SK-N-SH (cell line): Measurements from ENCODE around the gene ZMYND15. TPM values are rescaled to one million over a fixed set of nuclear protein-coding genes. Genes with fewer than 3 reads are reported as not detected.
A peak's percentile ranks its signal among the peaks of the same experiment; 100 is the strongest.

Experiments used
- CTCF ChIA-PET: fragments of 300-600, 350-600 bp; formaldehyde crosslinking; extraction: SDS; loops from one replicate; lab custom pipeline; 2021; lab: Yijun Ruan, JAX
- POLR2A ChIA-PET: fragments of 350-600 bp; sonication (Branson Sonifier 250); formaldehyde crosslinking; extraction: SDS; loops from one replicate; lab custom pipeline; 2020; ENCODE audit warnings: antibody characterized with exemption, inconsistent platforms; lab: Yijun Ruan, JAX
- DNase-seq: peaks from one replicate; pipeline ENCODE4 v3.0.0; 2012
- H2AFZ ChIP-seq: fragments of 200-600 bp; sonication (generic); 2 replicates; pipeline ENCODE4 v1.8.1; 2016; ENCODE audit warnings: antibody characterized with exemption, mild to moderate bottlenecking, low read depth
- H3F3A ChIP-seq: fragments of 200-600 bp; sonication (generic); replicated peaks from 2 replicates; pipeline ENCODE3; 2016; ENCODE audit warnings: antibody characterized with exemption, mild to moderate bottlenecking; ENCODE audit not compliant: insufficient read depth
- H3K27ac ChIP-seq, 2 experiments: fragments of 200-500 bp in 1 of 2; fragments of 200-600 bp in 1 of 2; sonication (Bioruptor generic) in 1 of 2; sonication (generic), shearing (Covaris generic) in 1 of 2; 2 replicates each; pipeline versions ENCODE4 v1.5.1 to v1.6.1; 2014 to 2016; ENCODE audit warnings: low read depth in 2 of 2, inconsistent platforms in 1 of 2, low read length in 1 of 2, mild to moderate bottlenecking in 1 of 2, mixed read lengths in 1 of 2
- H3K27me3 ChIP-seq: fragments of 200-600 bp; sonication (generic), shearing (Covaris generic); 2 replicates; pipeline ENCODE4 v1.6.1; 2016; ENCODE audit warnings: mixed run types; ENCODE audit not compliant: insufficient read depth
- H3K36me3 ChIP-seq, 2 experiments: fragments of 200-500 bp in 1 of 2; fragments of 200-600 bp in 1 of 2; sonication (Bioruptor generic) in 1 of 2; sonication (generic) in 1 of 2; replicated peaks in 1 of 2; 2 replicates each; pipeline versions ENCODE3 to v1.5.1; 2014 to 2016; ENCODE audit warnings: low read length in 1 of 2, mild to moderate bottlenecking in 1 of 2; ENCODE audit not compliant: insufficient read depth in 2 of 2, control insufficient read depth in 1 of 2
- H3K4me1 ChIP-seq, 2 experiments: fragments of 200-500 bp in 1 of 2; fragments of 200-600 bp in 1 of 2; sonication (Bioruptor generic) in 1 of 2; sonication (generic), shearing (Covaris generic) in 1 of 2; 2 replicates each; pipeline versions ENCODE4 v1.5.1 to v1.6.1; 2014 to 2016; ENCODE audit warnings: low read depth in 1 of 2, low read length in 1 of 2, mixed run types in 1 of 2; ENCODE audit not compliant: insufficient read depth in 2 of 2, control insufficient read depth in 1 of 2
- H3K4me2 ChIP-seq: fragments of 200-600 bp; sonication (generic), shearing (Covaris generic); 2 replicates; pipeline ENCODE4 v1.6.1; 2017; ENCODE audit warnings: mixed run types
- H3K4me3 ChIP-seq, 2 experiments: fragments of 200-500 bp in 1 of 2; fragments of 200-600 bp in 1 of 2; sonication (Bioruptor generic) in 1 of 2; sonication (generic), shearing (Covaris generic) in 1 of 2; 2 replicates each; pipeline versions ENCODE4 v1.5.1 to v1.8.1; 2014 to 2016; ENCODE audit warnings: low read depth in 2 of 2, inconsistent platforms in 1 of 2, low read length in 1 of 2, mild to moderate bottlenecking in 1 of 2, mixed read lengths in 1 of 2, moderate library complexity in 1 of 2
- H3K79me2 ChIP-seq: fragments of 200-600 bp; sonication (generic); 2 replicates; pipeline ENCODE4 v1.8.1; 2017; ENCODE audit warnings: mild to moderate bottlenecking; ENCODE audit not compliant: insufficient read depth
- H3K9ac ChIP-seq: fragments of 200-600 bp; sonication (generic); 2 replicates; pipeline ENCODE4 v1.6.1; 2017; ENCODE audit warnings: mixed run types
- H3K9me2 ChIP-seq: fragments of 200-600 bp; sonication (generic); 2 replicates; pipeline ENCODE4 v1.6.1; 2017; ENCODE audit warnings: mixed run types
- H3K9me3 ChIP-seq: fragments of 200-600 bp; sonication (generic); 2 replicates; pipeline ENCODE4 v1.6.1; 2017; ENCODE audit warnings: mixed run types, mild to moderate bottlenecking, moderate library complexity
- H4K20me1 ChIP-seq: fragments of 200-600 bp; sonication (generic); 2 replicates; pipeline ENCODE4 v1.6.1; 2017; ENCODE audit warnings: mild to moderate bottlenecking, mixed run types; ENCODE audit not compliant: insufficient read depth
- EZH2phosphoT487 ChIP-seq: fragments of 200-600 bp; sonication (generic); IDR thresholded peaks from 2 replicates; pipeline ENCODE4 v1.6.1; 2017; ENCODE audit warnings: low read depth, mixed run types, mild to moderate bottlenecking, antibody characterized with exemption, moderate library complexity, borderline replicate concordance
- GATA2 ChIP-seq: sonication (generic); formaldehyde crosslinking; IDR thresholded peaks from 2 replicates; pipeline ENCODE4 v1.5.0; 2020; ENCODE audit warnings: mild to moderate bottlenecking, missing genetic modification reagents
- MXI1 ChIP-seq: IDR thresholded peaks from 2 replicates; pipeline ENCODE4 v1.6.1; 2012; ENCODE audit warnings: mild to moderate bottlenecking, low read depth, low read length, improper control_type of control experiment
- POLR2AphosphoS5 ChIP-seq: IDR thresholded peaks from 2 replicates; pipeline ENCODE4 v1.6.1; 2012; ENCODE audit warnings: low read depth, low read length
- RXRA ChIP-seq: IDR thresholded peaks from 2 replicates; pipeline ENCODE4 v1.4.0; 2012; ENCODE audit warnings: low read depth, mild to moderate bottlenecking, borderline replicate concordance
- SIN3A ChIP-seq: IDR thresholded peaks from 2 replicates; pipeline ENCODE4 v1.6.1; 2012; ENCODE audit warnings: low read depth, mild to moderate bottlenecking, low read length, moderate library complexity, borderline replicate concordance
- TAF1 ChIP-seq: IDR thresholded peaks from 2 replicates; pipeline ENCODE4 v1.6.1; 2012; ENCODE audit warnings: low read depth, mild to moderate bottlenecking, low read length, moderate library complexity, borderline replicate concordance
- WGBS: methylation state at CpG from one replicate; pipeline ENCODE4 v1.1.6; 2017; ENCODE audit warnings: low lambda C conversion rate; 5-methylcytosine and 5-hydroxymethylcytosine counted together
- polyA plus RNA-seq, 3 experiments: library from polyadenylated mRNA; depleted of rRNA; stranded (reverse); fragments of >200 nt; gene quantifications; 2 replicates each; pipeline ENCODE4 v1.2.3, GENCODE V29; 2012
- TF ChIP-seq, protein P1 (sequence below): fragments of 200-600 bp; sonication (generic); IDR thresholded peaks from 2 replicates; pipeline ENCODE4 v1.6.1; 2017; ENCODE audit warnings: antibody characterized with exemption, mild to moderate bottlenecking, moderate library complexity
- TF ChIP-seq, protein P2 (sequence below): IDR thresholded peaks from 2 replicates; pipeline ENCODE4 v1.4.0; 2012; ENCODE audit warnings: low read depth, borderline replicate concordance
- TF ChIP-seq, protein P3 (sequence below): IDR thresholded peaks from 2 replicates; pipeline ENCODE4; 2012
- TF ChIP-seq, protein P4 (sequence below): IDR thresholded peaks from 2 replicates; pipeline ENCODE4 v1.4.0; 2012; ENCODE audit warnings: low read depth

The ZMYND15 gene
- polyA plus RNA-seq, 1 of the 3 experiments (the other 2 are of a cell fraction), result 0.08 TPM

DNA sequence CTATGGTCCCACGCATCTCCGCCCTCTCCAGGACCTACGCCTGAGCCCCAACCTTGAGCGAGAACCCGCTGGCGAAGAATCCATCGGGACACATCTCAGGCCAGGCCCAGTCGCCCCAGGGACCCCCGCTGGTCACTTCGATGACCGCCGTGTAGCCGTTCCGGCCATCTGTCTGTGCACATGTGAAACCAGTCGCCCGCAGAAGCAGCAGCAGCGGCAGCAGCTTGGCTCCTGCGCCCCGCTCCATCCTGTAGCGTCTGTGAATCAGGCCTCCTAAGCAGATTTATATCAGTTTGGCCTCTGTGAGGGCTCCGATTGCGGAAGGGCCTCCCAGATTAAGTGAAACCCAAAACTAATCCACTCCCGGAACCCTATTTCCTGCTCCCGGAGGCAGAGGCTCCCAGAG lies 46.5 kb downstream of the ZMYND15 start, which contains the start of gene VMO1:
VMO1 (minus strand) TSS at position 259 of the 406 bp plus-strand sequence; CDS start at position 247, 12 bp downstream.
- no peak within 1 kb of the TSS for H3K27ac ChIP-seq
- H3F3A ChIP-seq, result peaks cover 5% of the 10 kb centered on the region
- H4K20me1 ChIP-seq, result no peaks in the 10 kb centered on the region
- POLR2A ChIA-PET, result no interaction called here
- 38% methylated on average over 17 of the region's 24 CpGs for WGBS
- no peaks in the 10 kb centered on the region for H3K9me2 ChIP-seq
- peak; percentile 73 for DNase-seq
- peak; percentile 35; the same call in 1 of the 2 replicates for TF ChIP-seq GATA2 (CRISPR knock-in tag)
- TF ChIP-seq, protein P1, sequence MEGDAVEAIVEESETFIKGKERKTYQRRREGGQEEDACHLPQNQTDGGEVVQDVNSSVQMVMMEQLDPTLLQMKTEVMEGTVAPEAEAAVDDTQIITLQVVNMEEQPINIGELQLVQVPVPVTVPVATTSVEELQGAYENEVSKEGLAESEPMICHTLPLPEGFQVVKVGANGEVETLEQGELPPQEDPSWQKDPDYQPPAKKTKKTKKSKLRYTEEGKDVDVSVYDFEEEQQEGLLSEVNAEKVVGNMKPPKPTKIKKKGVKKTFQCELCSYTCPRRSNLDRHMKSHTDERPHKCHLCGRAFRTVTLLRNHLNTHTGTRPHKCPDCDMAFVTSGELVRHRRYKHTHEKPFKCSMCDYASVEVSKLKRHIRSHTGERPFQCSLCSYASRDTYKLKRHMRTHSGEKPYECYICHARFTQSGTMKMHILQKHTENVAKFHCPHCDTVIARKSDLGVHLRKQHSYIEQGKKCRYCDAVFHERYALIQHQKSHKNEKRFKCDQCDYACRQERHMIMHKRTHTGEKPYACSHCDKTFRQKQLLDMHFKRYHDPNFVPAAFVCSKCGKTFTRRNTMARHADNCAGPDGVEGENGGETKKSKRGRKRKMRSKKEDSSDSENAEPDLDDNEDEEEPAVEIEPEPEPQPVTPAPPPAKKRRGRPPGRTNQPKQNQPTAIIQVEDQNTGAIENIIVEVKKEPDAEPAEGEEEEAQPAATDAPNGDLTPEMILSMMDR, result no peak
- no peak for TF ChIP-seq RXRA
- TF ChIP-seq, all 33 proteins: peak for 1
- Histone ChIP-seq H3K4me2 (no peak within 1 kb of the TSS; the same call in 1 of the 2 replicates), H3K27me3 (peaks cover 30% of the 10 kb centered on the region; the same call in 1 of the 2 replicates), H3K79me2 (no peaks in the 10 kb centered on the region), H3K9ac (no peak within 1 kb of the TSS), H3K4me1 (peaks cover 8 to 19% of the 10 kb centered on the region in 2 experiments; a peak in 2 of 4 replicates), H2AFZ (no peak within 1 kb of the TSS), H3K36me3 (no peaks in the 10 kb centered on the region), H3K9me3 (no peaks in the 10 kb centered on the region), H3K4me3 (no peak within 1 kb of the TSS)
- CTCF ChIA-PET, result interaction anchor here (0.7 to 10.5 kb wide), 16 partner anchors 9 to 162 kb away, joined by 3 to 235 read pairs (median 4); partner anchors contain the start of genes C17orf107, CHRNE and TM4SF5

DNA sequence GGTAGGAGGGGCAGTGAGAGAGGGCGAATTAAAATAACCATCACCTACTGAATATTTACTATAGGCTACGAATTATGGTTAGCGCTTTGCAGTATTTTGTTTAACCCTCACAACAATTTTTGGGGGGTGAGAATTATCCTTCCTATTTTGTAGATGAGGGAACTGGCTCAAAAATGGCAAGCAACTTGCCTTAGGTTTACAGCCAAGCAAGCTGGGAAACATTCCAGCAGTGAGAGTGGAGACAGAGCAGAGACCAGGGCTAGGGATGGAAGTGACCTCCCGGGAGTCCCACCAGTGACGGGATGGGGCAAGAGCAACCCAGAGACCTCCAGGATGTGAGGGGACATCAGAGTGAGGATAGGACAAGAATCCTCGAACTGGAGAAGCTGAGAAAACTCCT lies 46.9 kb downstream of the ZMYND15 start:
- no peak for TF ChIP-seq TAF1
- TF ChIP-seq POLR2AphosphoS5, result no peak
- TF ChIP-seq, protein P2, sequence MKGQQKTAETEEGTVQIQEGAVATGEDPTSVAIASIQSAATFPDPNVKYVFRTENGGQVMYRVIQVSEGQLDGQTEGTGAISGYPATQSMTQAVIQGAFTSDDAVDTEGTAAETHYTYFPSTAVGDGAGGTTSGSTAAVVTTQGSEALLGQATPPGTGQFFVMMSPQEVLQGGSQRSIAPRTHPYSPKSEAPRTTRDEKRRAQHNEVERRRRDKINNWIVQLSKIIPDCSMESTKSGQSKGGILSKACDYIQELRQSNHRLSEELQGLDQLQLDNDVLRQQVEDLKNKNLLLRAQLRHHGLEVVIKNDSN, result no peak
- TF ChIP-seq, protein P1, result no peak
- TF ChIP-seq, protein P3, sequence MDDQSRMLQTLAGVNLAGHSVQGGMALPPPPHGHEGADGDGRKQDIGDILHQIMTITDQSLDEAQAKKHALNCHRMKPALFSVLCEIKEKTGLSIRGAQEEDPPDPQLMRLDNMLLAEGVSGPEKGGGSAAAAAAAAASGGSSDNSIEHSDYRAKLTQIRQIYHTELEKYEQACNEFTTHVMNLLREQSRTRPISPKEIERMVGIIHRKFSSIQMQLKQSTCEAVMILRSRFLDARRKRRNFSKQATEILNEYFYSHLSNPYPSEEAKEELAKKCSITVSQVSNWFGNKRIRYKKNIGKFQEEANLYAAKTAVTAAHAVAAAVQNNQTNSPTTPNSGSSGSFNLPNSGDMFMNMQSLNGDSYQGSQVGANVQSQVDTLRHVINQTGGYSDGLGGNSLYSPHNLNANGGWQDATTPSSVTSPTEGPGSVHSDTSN, result no peak
- TF ChIP-seq EZH2phosphoT487, result no peak
- no peak for TF ChIP-seq MXI1
- TF ChIP-seq SIN3A, result no peak
- TF ChIP-seq, protein P4, sequence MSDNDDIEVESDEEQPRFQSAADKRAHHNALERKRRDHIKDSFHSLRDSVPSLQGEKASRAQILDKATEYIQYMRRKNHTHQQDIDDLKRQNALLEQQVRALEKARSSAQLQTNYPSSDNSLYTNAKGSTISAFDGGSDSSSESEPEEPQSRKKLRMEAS, result no peak
- CTCF ChIA-PET, result interaction anchor here (0.7 to 10.5 kb wide), 18 partner anchors 9 to 220 kb away, joined by 3 to 235 read pairs (median 4); partner anchors contain the start of genes C17orf107, CHRNE, MED11 and TM4SF5
- no peak overlapping the region for H2AFZ ChIP-seq
- no peaks in the 10 kb centered on the region for H3K9me3 ChIP-seq
- H3F3A ChIP-seq, result peaks cover 5% of the 10 kb centered on the region
- POLR2A ChIA-PET, result no interaction called here
- no peak overlapping the region for H3K4me3 ChIP-seq
- 79% methylated on average over 6 of the region's 6 CpGs for WGBS
- no peaks in the 10 kb centered on the region for H3K79me2 ChIP-seq
- DNase-seq, result no peak
- no peaks in the 10 kb centered on the region for H4K20me1 ChIP-seq
- no peaks in the 10 kb centered on the region for H3K9me2 ChIP-seq
- no peak overlapping the region; the same call in 1 of the 2 replicates for H3K4me2 ChIP-seq
- H3K27me3 ChIP-seq, result peaks cover 28% of the 10 kb centered on the region; the same call in 1 of the 2 replicates
- no peaks in the 10 kb centered on the region for H3K36me3 ChIP-seq
- no peak overlapping the region for H3K9ac ChIP-seq
- H3K27ac ChIP-seq, result no peak overlapping the region
- H3K4me1 ChIP-seq, result peaks cover 8 to 19% of the 10 kb centered on the region in 2 experiments; a peak in 2 of 4 replicates
